GM12874 (cell line): Measurements from ENCODE around the gene TBCK.

Experiments
- TF ChIP-seq, protein P1 (sequence below): IDR thresholded peaks from 2 replicates; pipeline ENCODE4 v1.5.1; 2011; ENCODE audit warnings: low read depth, mild to moderate bottlenecking, control low read depth, low read length, moderate library complexity; ENCODE audit not compliant: insufficient read depth

Gene TBCK

DNA sequence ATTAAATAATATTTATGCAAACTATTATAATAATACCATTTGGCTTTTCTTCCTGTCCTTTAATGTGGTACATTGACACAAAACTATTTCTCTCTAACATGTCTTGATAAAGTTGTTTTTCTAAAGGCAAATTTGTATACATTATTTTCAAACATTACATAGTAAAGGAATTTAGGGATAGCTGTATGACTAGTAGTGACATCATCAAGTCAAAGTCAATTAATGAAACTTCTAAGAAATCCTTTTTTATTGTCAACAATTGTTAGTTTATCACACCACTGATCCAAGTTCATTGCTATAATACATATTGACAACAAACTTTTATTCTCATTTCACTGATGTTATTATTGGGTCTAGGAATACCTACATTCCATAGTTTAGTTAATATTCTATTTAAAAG lies 68.4 kb downstream of the TBCK start:
- TF ChIP-seq, protein P1, sequence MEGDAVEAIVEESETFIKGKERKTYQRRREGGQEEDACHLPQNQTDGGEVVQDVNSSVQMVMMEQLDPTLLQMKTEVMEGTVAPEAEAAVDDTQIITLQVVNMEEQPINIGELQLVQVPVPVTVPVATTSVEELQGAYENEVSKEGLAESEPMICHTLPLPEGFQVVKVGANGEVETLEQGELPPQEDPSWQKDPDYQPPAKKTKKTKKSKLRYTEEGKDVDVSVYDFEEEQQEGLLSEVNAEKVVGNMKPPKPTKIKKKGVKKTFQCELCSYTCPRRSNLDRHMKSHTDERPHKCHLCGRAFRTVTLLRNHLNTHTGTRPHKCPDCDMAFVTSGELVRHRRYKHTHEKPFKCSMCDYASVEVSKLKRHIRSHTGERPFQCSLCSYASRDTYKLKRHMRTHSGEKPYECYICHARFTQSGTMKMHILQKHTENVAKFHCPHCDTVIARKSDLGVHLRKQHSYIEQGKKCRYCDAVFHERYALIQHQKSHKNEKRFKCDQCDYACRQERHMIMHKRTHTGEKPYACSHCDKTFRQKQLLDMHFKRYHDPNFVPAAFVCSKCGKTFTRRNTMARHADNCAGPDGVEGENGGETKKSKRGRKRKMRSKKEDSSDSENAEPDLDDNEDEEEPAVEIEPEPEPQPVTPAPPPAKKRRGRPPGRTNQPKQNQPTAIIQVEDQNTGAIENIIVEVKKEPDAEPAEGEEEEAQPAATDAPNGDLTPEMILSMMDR: no peak

DNA sequence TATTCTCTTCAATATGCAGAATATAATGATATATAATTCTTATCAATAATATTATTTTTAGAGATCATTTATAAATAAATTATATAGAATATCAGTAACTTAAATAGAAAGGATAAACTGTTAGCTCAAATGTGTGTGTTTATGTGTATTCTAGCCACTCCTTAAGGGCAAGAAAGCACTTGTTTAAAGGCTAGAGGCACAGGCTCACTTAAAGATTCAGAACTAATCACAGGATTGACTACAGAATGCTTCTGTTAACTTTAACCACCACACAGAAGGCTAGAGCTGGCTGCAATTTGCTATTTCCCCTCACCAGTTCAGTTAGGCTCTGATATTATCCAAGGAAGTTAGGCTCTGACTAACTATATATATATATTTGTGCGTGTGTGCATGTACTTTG lies 69.6 kb downstream of the TBCK start:
- TF ChIP-seq, protein P1: no peak

DNA sequence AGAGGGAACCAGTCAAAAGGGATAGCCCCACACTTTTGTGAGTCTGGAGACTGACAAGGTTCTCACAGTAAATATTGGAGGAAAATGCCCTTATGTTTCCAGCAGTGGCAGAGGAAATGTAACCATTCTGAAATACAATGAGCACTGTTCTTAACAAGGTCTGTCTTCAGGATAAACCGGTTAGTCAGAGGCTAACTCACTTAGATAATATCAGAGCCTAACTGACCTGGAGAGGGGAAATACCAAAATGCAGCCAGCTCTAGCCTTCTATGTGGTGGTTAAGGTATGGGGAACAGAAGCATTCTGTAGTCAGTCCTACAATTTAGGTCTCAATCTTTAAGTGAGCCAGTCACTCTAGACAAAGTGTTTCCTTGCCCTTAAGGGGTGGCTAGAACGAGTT lies 70.8 kb downstream of the TBCK start:
- TF ChIP-seq, protein P1: no peak

DNA sequence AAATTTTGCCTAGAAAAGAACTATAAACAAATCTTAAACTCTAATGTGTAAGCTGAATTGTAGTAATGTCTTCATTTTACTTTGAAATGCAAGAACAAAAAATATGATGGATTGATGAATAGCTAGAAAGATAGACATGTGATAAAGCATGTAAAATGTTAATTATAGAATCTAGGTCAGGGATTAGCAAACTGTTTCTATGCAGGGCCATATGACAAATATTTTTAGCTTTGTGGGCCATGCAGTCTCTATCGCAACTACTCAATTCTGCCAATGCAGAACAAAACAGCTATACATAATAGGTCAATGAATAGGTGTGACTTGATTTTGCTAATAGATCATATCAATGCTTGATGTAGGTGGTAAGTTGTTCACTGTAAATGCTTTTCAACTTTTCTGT lies 75.3 kb downstream of the TBCK start:
- TF ChIP-seq, protein P1: no peak

DNA sequence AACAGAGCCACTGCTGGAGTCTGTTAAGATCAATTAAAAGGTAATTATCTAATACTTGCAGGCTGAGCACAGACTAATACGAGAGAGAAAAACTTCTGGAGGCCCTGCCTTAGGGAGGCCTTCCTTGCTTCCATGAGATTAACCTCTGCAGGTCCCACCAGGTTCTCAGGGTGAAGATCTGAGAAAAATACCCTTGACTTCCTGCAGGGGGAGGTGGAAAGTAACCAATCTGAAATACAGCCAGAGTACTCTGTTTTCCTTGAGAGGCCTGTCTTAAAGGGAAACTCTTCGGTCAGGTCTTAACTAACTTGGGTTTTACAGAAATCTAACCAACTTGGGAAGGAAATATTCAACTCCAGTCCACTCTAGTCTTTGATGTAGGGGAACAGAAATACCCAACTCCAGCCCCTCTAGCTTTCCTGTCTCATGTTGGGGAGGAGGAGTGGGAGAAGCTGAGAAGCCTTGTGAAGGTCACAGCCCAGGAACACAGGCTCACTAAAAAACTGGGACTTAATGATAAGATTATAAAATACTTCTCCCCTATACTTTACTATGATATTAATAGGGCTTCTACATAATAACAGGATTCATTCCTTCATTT lies 77.1 kb downstream of the TBCK start:
- TF ChIP-seq, protein P1: peak; percentile 67

DNA sequence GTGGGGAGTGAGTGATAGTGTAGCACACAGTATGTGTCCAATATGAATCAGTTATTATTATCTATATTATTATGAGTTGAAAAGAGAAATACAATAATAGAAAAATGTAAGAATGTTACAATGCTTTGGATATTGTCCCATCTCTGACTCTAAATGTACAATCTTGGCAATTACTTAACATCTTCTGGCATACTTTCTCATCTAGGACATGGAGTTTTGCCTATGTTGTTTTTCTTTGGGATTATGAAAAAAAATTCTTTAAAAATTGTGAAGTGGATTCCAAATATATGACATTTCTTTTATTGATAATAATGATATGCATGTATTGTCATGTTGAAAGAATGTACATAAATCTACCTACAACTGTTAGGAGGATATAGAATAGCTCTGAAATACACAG lies 84.1 kb downstream of the TBCK start:
- TF ChIP-seq, protein P1: no peak

DNA sequence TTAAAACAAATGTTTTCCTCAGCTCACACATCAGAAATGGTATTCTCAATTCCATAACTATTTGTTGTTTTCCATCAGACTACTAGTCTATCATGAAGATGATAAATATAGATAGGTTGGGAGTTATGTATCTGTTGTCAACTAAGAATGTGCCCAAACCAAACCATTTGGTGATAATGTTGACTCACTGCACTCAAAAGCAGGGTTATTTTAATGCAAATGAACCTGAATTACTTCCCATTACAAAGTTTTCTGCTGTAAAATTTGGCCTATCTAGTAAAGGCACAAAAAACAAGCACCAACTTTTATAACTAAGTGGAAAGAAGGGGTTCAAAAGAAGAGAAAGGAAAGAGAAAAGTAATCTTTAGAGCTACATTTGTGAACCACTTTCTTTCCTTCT lies 93.5 kb downstream of the TBCK start:
- TF ChIP-seq, protein P1: no peak

DNA sequence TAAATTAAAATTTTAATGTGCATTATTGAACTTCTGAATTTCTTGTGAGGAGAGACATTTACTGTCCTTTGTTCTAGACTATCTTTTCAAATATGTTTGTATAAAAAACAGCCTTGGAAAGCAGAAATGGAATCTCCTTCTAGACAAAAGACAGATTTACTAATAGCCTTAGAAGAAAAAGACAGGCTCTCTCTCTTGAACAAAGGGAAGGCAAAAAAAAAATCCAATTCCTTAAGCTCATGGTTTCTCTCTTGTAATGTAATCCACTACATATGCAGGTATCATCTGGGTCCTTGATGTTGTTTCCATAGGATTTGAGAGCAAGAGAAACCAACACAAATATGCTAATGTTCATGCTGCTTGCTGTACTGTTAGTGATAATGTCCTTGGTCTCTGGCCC lies 106.0 kb downstream of the TBCK start:
- TF ChIP-seq, protein P1: no peak
